Activated naive CD8-positive, alpha-beta T cell treated with anti-CD3 and anti-CD28 coated beads for 36 hours (primary cell): ENCODE results near the gene ZNF784. TPM values are rescaled to one million over a fixed set of nuclear protein-coding genes. Genes with fewer than 3 reads are reported as not detected.

Source experiments
- DNase-seq: peaks from one replicate; pipeline ENCODE4 v3.0.0; 2021
- H3K27ac Mint-ChIP-seq: one replicate; pipeline ENCODE4 v1.8.0; 2022; ENCODE audit warnings: mild to moderate bottlenecking, moderate library complexity, mixed read lengths
- H3K27me3 Mint-ChIP-seq: one replicate; pipeline ENCODE4 v1.8.0; 2022; ENCODE audit warnings: mild to moderate bottlenecking, mixed read lengths
- H3K36me3 Mint-ChIP-seq: one replicate; pipeline ENCODE4 v1.8.0; 2021; ENCODE audit warnings: mild to moderate bottlenecking, mixed read lengths
- H3K4me1 Mint-ChIP-seq: one replicate; pipeline ENCODE4 v1.8.0; 2021; ENCODE audit warnings: mixed read lengths
- H3K4me3 Mint-ChIP-seq: one replicate; pipeline ENCODE4 v1.8.0; 2022; ENCODE audit warnings: mild to moderate bottlenecking, moderate library complexity, mixed read lengths
- H3K9me3 Mint-ChIP-seq: one replicate; pipeline ENCODE4 v1.8.0; 2022; ENCODE audit warnings: mixed read lengths
- total RNA-seq, 2 experiments: library from RNA; stranded (reverse); gene quantifications; one replicate each; pipeline ENCODE4 v1.2.3, GENCODE V29; 2021

ZNF784 gene
- total RNA-seq, 2 experiments from 2014 or later: 3.7 to 3.9 TPM

DNA sequence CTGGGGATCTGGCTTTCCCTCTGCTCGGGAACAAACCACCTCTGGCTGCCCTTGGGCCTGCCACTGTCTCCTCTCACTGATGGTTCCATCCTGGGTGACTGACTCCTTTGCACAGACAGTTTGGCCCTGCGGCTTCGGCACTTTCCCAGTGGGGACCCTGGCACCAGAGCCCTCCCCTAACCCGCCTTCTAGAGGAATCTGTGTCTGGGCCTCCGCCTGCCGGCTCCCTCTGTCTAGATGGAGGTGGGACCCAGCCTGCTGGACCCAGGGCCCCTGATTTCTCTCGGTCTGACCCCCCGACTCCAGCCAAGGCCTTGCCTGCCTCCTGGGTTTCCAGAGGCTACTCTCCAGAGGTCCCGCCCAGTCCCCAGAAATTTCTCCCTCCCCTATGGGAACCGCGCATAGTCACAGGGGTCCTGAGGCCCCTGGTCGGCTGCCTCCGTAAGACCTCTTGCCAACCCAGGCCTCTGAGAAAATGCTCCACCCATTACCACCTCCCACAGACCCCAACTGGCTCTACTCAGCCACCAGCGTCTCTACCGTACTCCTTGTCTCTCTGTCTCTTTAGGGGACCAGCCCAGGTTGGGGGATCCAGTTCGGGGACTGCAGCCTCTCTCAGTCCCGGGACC lies 26.4 kb upstream of the ZNF784 start:
- Mint-ChIP-seq H3K9me3 (no peaks in the 10 kb centered on the region), H3K27ac (peak overlapping the region; percentile 70), H3K36me3 (peaks cover 25% of the 10 kb centered on the region), H3K4me1 (peaks cover 34% of the 10 kb centered on the region), H3K4me3 (peak overlapping the region; percentile 57), H3K27me3 (peaks cover 5% of the 10 kb centered on the region)
- DNase-seq: no peak

DNA sequence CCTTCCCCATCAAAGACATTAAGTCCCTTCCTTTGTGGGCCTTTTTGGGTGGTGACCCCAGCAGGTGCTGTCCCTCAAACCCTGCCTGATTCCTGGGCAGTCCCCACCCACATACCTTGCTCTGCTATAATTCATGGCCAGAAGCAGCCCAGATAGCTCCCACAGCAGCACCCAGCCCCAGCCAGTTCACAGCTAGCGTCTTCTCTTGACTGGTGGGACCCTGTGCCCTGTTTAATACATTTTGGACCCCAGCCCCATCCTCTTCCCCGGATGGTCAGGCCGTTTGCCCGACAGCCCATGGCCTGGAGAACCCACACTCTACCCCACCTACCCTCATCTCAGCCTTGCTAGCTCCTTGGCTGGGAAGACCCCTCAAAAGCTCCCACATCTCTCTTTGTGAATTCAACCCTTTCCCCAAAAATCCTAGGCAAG lies 25.8 kb upstream of the ZNF784 start:
- DNase-seq: no peak
- peak overlapping the region; percentile 70 for H3K27ac Mint-ChIP-seq
- H3K4me1 Mint-ChIP-seq: peaks cover 40% of the 10 kb centered on the region
- peaks cover 26% of the 10 kb centered on the region for H3K36me3 Mint-ChIP-seq
- peaks cover 5% of the 10 kb centered on the region for H3K27me3 Mint-ChIP-seq
- no peaks in the 10 kb centered on the region for H3K9me3 Mint-ChIP-seq
- peak overlapping the region; percentile 57 for H3K4me3 Mint-ChIP-seq

DNA sequence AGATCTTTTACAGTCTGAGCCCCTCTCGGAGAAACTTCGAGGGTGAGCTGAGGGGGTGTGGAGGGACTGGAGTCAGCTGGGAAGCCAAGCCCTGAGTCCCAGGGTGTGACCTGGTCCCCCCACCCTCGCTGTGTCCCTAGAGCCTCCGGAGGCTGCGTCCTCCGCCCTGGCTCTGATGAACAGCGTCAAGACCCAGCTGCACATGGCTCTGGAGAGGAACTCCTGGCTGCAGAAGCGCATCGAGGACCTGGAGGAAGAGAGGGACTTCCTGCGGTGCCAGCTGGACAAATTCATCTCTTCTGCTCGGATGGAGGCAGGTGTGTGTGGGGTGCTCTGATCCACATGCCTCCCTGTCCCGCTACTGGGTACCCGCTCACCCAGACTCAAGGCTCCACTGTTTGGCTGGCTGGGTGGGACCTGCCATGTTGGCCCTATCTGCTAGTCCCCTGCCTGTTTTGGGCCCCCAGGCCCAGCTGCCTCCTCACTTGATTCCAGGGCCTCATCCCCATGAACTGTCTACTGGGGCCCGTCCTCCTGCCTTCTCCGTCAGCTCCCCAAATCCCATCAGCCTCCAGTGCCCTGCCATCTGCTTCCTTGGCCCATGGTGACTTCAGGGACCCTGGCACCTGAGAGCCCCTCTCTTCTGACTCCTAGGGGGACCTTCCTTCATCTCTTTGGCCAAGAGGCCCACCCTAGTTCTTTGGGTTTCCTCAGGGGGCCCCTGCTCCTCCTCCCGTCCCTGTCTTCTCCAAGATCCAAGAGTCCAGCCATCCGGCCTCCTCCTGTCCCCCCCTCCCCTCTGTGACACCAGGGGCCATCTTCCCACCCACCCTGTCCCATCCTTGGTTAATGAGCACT lies 25.1 kb upstream of the ZNF784 start:
- Mint-ChIP-seq H3K9me3 (no peaks in the 10 kb centered on the region), H3K27ac (peak overlapping the region; percentile 88), H3K27me3 (peaks cover 5% of the 10 kb centered on the region), H3K36me3 (peaks cover 30% of the 10 kb centered on the region), H3K4me1 (peaks cover 41% of the 10 kb centered on the region), H3K4me3 (peak overlapping the region; percentile 82)
- no peak for DNase-seq

DNA sequence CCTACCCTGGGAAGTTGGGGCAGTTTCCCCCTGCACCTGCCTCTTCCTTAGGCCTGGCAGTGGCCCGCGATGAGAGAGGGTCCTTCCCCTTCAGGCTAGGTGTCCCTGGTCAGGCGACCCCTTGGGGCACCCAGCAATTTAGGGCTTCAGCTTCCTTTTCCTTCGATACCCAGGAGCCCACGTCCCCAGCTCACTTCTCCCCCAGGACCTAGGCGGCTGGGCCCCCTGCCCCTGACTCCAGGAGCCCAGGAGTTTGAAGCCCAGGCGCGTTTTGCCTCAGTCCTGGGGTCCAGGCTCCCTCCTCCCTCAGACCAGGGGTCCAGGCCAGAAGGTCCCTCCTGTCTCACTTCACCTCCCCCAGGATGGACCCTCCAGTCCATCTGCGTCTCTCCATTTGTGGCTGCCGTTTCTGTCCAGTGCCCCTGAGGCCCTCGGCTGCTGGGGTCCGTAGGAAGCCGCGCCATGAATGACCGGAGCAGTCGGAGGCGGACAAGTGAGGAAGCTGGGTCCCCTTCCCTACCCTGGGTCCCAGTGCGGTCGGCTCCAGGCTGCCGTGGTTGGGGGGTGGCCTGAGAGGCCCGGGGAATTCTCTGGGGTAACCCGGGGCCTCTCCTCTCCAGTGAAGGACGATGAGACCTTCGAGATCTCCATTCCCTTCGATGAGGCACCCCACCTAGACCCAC lies 24.4 kb upstream of the ZNF784 start:
- Mint-ChIP-seq H3K27ac (peak overlapping the region; percentile 88), H3K36me3 (peaks cover 36% of the 10 kb centered on the region), H3K9me3 (no peaks in the 10 kb centered on the region), H3K4me3 (peak overlapping the region; percentile 82), H3K27me3 (peaks cover 1% of the 10 kb centered on the region), H3K4me1 (peaks cover 41% of the 10 kb centered on the region)
- DNase-seq: no peak

DNA sequence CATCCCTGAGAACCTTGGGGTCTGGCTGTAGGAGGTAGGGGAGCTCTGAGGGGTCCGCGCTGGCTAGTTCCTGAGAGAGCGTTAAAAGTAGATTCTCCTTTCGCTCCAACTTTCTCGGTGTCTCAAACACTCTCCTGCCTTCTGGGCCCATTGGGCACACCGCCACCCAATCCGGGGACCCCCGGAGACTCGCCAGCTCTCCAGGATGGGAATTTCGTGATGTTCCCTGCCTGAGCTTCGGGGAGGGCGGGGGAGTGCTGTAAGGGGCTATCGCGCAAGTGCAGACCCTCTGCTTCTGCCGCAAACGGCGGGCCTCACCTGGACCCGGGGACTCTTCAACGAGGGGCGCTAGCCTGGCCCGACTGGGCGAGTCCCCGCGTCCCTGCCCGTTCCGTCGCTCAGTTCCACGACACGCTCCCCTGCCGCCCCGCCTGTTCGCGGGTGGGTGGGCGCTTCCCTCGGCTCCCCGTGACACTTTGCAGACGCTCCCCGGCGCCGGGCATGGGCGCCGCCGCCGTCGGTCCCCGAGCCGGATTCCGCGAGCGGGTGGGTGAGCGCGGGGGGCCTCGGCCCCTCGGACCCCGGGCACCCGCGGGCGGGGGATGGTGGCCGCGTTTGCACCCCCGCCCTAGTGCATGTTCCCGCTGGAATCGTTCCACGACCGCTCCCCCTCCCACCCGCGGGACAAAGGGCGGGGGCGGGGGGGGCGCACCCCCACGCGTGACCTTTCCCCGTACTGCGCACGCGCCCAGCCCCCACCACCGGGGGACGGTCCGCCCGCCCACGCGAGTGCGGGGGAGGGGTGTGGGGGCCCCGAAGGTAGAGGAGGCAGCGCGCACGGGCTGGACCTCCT lies 23.6 kb upstream of the ZNF784 start, which contains the start of gene CCDC106:
TSS of gene CCDC106 (plus strand) at position 481 of the 853 bp plus-strand sequence. CDS start 835 bp downstream, outside the sequence.
- H3K27me3 Mint-ChIP-seq: no peaks in the 10 kb centered on the region
- H3K9me3 Mint-ChIP-seq: no peaks in the 10 kb centered on the region
- peaks cover 41% of the 10 kb centered on the region for H3K36me3 Mint-ChIP-seq
- H3K27ac Mint-ChIP-seq: peak within 1 kb of the TSS; percentile 88
- H3K4me3 Mint-ChIP-seq: peak within 1 kb of the TSS; percentile 82
- H3K4me1 Mint-ChIP-seq: peaks cover 45% of the 10 kb centered on the region
- DNase-seq: peak; percentile 55

DNA sequence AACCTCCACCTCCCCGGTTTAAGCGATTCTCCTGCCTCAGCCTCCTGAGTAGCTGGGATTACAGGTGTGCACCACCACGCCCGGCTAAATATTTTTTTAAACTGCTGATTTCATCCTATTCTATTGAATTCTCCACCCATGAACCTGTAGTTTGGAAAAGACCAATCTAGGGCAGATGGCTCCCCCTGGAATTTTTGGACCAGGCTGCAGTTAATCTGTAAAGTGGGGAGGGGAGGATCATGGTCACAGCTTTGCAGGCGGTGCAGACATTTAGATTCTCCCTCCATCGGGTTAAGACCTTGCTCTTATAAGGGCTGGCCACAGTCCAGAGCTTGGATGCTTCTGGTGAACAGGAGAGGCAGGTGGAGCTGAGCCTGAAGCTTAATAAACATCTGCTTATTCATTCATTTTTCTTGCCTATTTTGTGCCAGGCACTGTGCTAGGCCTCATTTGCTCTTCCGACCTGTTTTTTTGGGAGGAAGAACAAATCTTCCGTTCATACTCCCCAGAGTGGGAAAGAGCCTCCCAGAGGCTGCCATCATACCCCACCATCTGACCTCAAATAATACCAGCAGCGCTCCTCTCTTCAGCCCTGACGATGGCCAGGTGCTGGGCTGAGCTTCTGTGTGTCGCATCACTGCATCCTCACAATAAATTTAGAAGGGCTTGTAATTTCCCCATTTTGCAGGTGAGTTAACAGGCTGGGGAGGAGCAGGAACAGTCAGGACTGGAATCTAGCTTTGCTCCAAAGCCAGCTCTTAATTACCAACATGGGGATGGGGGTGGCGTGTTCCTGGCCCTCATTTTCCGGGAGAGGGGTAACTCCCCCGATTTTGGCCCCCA lies 22.7 kb upstream of the ZNF784 start:
- H3K27ac Mint-ChIP-seq: peak overlapping the region; percentile 87
- no peaks in the 10 kb centered on the region for H3K27me3 Mint-ChIP-seq
- no peaks in the 10 kb centered on the region for H3K9me3 Mint-ChIP-seq
- no peak for DNase-seq
- peaks cover 44% of the 10 kb centered on the region for H3K36me3 Mint-ChIP-seq
- H3K4me1 Mint-ChIP-seq: peaks cover 46% of the 10 kb centered on the region
- H3K4me3 Mint-ChIP-seq: peak overlapping the region; percentile 82

DNA sequence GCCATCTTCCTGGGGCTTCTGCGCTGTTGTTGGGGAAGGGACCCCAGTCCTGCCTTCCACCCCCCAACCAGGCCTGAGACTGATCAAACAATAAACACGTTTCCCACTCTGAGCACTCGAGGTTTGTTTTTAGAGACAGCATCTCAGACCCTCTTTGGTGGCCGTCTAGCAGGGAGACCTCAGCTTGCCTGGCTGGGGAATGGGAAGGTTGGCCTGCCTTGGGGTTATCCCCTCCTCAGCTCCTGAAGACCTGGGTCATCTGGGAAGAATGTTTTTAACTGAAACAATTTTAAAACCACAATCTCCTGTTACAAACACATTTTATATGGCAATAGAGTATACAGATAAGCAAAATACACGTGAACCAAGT lies 21.1 kb upstream of the ZNF784 start:
- H3K27me3 Mint-ChIP-seq: peaks cover 6% of the 10 kb centered on the region
- peak overlapping the region; percentile 89 for H3K4me3 Mint-ChIP-seq
- peaks cover 44% of the 10 kb centered on the region for H3K36me3 Mint-ChIP-seq
- H3K9me3 Mint-ChIP-seq: no peaks in the 10 kb centered on the region
- DNase-seq: no peak
- peak overlapping the region; percentile 56 for H3K27ac Mint-ChIP-seq
- H3K4me1 Mint-ChIP-seq: peaks cover 49% of the 10 kb centered on the region

DNA sequence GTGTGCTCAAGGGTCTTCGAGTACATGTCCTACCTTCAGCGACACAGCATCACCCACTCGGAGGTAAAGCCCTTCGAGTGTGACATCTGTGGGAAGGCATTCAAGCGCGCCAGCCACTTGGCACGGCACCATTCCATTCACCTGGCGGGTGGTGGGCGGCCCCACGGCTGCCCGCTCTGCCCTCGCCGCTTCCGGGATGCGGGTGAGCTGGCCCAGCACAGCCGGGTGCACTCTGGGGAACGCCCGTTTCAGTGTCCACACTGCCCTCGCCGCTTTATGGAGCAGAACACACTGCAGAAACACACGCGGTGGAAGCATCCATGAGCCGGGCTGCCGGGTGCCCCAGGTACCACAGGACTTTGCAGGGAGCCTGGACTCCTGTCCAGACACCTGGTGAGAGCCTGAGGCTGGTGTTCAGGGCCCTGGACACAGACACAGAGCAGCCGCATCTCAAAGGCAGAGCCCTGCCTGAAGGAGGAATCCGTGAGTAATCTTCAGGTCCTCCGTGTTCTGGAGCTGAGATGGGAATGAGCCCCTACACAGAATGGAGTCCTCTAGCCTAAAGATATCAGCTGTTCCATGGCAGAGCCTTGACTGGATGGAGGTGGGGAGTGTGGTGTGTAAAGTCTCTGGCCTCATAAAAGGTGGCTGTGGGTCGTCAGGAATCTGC lies 20.6 kb upstream of the ZNF784 start:
- Mint-ChIP-seq H3K4me1 (peaks cover 47% of the 10 kb centered on the region), H3K9me3 (no peaks in the 10 kb centered on the region), H3K27ac (peak overlapping the region; percentile 98), H3K4me3 (peak overlapping the region; percentile 89), H3K27me3 (peaks cover 6% of the 10 kb centered on the region), H3K36me3 (peaks cover 46% of the 10 kb centered on the region)
- no peak for DNase-seq

DNA sequence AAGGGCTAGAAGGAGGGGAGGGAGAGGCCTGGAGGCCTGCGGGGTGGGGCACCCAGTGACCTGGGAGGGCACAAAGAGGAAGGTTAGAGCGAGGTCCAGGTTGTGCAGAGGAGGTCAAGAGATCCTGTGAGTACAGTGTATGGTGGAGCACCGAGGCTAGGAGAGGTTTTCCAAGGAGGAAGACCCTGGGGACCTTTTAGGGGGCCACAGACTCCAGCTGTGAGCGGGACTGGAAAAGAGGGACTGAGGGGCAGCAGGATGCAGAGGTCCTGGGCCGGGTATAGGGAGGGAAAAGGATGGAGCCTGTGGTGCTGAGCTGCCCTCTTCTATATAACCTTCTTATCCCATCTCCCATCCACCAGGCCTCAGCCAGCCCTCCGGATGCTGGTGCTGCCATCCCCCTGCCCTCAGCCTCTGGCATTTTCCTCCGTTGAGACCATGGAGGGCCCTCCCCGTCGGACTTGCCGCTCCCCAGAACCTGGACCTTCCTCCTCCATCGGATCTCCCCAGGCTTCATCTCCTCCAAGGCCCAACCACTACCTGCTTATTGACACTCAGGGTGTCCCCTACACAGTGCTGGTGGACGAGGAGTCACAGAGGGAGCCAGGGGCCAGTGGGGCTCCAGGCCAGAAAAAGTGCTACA lies 19.9 kb upstream of the ZNF784 start:
- peaks cover 6% of the 10 kb centered on the region for H3K27me3 Mint-ChIP-seq
- peak overlapping the region; percentile 98 for H3K27ac Mint-ChIP-seq
- H3K36me3 Mint-ChIP-seq: peaks cover 47% of the 10 kb centered on the region
- no peak for DNase-seq
- peak overlapping the region; percentile 89 for H3K4me3 Mint-ChIP-seq
- H3K4me1 Mint-ChIP-seq: peaks cover 46% of the 10 kb centered on the region
- H3K9me3 Mint-ChIP-seq: no peaks in the 10 kb centered on the region

DNA sequence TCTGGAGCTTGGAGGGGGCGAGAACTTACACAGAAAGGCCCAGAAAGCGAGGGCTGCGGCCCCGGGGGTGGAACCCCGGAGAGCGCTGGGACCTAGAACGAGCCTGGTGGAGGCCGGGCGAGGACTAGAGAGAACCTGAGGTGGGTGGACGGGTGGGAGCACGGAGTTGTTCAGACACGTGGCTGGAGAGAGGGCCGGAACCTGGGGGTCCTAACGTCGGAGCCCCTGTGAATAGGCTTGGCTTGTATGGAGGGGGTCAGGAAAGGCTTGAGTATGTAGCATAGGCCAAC lies 19.5 kb upstream of the ZNF784 start:
- Mint-ChIP-seq H3K36me3 (peaks cover 51% of the 10 kb centered on the region), H3K27me3 (peaks cover 6% of the 10 kb centered on the region), H3K27ac (peak overlapping the region; percentile 98), H3K4me1 (peaks cover 46% of the 10 kb centered on the region), H3K4me3 (peak overlapping the region; percentile 89), H3K9me3 (peaks cover 3% of the 10 kb centered on the region)
- DNase-seq: no peak

DNA sequence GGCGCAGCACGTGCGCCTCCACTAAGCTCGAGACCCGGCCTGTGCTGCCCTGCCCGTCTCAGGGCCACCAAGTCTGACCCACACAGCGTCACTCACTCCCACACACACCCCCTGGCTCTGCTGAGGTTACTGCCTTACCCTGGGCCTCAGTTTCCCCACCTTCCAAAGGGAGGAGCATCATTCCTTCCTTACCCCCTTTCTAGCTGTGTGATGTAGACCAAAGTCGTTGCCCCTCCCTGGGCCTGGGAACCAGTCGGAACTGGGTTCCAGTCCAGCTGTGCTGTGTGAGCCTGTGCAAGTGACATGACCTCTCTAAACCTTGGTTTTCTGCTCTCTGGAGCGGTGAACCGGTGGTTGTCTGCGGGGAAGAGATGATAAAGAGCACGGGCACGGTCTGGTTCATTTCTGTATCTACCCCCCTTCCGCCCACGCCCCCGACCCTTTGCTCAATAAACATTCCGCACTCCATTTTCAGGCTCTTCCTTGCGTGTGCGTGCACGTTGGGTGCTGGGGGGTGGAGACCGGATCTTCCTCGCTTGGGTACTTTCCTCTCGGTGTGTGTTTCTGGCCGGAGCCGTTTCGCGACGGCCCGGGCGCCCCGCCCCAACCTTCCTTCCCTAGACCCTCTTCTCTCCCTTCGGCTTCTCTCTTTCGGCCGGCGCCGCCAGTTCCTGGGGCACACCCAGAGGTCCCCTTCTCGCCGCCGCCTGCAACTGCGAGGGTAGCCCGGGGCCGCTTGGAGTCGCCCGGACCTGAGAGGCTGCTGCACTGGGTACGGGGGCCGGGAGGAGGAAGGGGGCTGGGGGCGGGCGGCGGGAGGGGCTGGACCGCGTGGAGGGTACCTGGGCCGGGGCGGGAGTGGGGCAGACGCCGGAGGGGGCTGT lies 18.9 kb upstream of the ZNF784 start, which contains the start of gene ZNF581:
TSS of gene ZNF581 (plus strand) at position 647 of the 884 bp plus-strand sequence. CDS start 923 bp downstream, outside the sequence.
- peaks cover 54% of the 10 kb centered on the region for H3K36me3 Mint-ChIP-seq
- DNase-seq: peak; percentile 85
- H3K27me3 Mint-ChIP-seq: peaks cover 6% of the 10 kb centered on the region
- peaks cover 44% of the 10 kb centered on the region for H3K4me1 Mint-ChIP-seq
- H3K9me3 Mint-ChIP-seq: peaks cover 3% of the 10 kb centered on the region
- peak within 1 kb of the TSS; percentile 89 for H3K4me3 Mint-ChIP-seq
- peak within 1 kb of the TSS; percentile 98 for H3K27ac Mint-ChIP-seq
